D721Med (cell line): Measurements from ENCODE around the gene ATAD1.

Source experiments
- DNase-seq: peaks from one replicate; pipeline ENCODE4 v3.0.0; 2011; ENCODE audit warnings: low spot score; ENCODE audit not compliant: insufficient read length
- FAIRE-seq: peaks from 2 replicates; lab custom pipeline; 2011; peaks lifted over from hg19 to GRCh38; lab: Jason Lieb, UNC
- TF ChIP-seq, protein P1 (sequence below): IDR thresholded peaks from 2 replicates; pipeline ENCODE4 v1.5.1; 2012; ENCODE audit warnings: mild to moderate bottlenecking, control low read depth; ENCODE audit not compliant: insufficient read depth; ENCODE audit errors: missing control alignments

The ATAD1 gene

DNA sequence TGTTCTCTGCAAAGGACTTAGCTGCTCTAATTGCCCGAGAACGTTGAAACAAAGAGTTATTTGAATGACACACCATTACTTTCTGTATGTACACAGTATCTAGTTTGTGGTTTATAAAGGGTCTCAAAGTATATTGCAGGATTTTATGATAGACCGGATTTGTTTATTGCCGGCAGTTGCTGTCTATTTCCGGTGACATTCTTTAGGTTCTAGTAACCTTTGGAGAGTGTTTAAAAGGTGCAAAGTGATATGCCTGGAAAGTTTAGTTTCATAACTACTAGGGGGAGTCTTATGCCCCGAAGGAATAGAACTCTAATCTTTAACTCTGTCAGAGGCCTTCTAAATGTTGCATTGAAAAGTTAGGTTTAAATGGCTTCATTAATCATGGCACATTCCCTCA is 94.5 kb downstream of the ATAD1 start:
- TF ChIP-seq, protein P1, sequence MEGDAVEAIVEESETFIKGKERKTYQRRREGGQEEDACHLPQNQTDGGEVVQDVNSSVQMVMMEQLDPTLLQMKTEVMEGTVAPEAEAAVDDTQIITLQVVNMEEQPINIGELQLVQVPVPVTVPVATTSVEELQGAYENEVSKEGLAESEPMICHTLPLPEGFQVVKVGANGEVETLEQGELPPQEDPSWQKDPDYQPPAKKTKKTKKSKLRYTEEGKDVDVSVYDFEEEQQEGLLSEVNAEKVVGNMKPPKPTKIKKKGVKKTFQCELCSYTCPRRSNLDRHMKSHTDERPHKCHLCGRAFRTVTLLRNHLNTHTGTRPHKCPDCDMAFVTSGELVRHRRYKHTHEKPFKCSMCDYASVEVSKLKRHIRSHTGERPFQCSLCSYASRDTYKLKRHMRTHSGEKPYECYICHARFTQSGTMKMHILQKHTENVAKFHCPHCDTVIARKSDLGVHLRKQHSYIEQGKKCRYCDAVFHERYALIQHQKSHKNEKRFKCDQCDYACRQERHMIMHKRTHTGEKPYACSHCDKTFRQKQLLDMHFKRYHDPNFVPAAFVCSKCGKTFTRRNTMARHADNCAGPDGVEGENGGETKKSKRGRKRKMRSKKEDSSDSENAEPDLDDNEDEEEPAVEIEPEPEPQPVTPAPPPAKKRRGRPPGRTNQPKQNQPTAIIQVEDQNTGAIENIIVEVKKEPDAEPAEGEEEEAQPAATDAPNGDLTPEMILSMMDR: no peak
- no peak for FAIRE-seq
- no peak for DNase-seq

DNA sequence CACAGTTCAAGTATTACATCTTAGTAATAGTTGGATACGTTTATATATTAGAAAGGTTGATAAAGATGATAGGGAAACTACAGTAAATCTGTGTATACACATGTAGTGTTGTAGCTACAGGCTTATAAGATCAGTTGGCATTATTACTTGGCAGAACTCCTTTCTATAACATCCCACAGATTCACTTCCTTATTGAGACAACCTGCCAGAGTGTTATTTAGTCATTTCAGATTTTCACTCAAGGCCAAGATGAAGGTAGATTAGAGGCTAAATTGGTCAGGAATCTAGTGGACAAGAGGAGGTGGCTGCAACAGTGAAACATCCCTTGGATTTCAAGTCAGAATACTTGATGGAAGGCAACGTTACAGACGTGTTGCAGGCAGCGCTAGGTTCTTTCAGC is 95.3 kb downstream of the ATAD1 start:
- TF ChIP-seq, protein P1: no peak
- DNase-seq: no peak
- no peak for FAIRE-seq

DNA sequence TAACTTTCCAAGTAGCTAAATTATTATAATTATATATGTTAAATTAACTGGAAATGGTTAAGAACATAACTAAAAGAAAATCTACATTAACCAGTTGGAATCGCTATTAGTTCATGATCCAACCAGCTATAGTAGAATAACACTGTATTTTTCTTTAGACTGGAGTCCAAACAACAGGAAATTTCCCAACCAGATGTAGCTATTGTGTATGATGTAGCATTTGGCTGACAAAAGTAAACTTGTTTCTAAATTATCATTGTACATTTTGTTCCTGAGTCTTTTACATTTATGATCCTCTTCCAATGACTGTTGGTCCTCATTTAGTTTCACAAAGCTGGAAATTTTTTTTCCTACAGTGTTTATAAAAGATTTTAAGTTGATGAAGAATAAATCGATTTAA is 96.2 kb downstream of the ATAD1 start:
- TF ChIP-seq, protein P1: no peak

DNA sequence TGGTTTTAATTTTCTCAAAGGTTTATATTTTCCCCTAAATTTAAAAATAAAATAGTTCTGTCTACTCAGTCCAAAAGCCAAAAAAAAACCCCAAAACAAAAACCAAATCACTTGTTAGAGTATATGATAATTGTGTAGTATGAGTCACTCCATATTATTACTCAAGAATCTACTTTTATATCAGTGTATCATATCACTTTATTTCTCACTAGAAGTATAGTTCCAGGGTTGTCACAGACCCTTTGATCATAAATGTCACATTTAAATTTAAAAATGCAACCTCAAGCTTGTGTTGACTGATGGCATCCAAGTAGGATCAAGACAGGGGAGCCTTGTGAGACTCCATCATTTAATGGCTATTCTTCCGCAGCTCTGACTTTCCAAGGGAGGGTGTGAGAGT is 97.4 kb downstream of the ATAD1 start:
- no peak for FAIRE-seq
- TF ChIP-seq, protein P1: no peak

More for the DNA sequence above, 96.2 kb downstream of the ATAD1 start:
- DNase-seq (no peak), FAIRE-seq (no peak)

DNA sequence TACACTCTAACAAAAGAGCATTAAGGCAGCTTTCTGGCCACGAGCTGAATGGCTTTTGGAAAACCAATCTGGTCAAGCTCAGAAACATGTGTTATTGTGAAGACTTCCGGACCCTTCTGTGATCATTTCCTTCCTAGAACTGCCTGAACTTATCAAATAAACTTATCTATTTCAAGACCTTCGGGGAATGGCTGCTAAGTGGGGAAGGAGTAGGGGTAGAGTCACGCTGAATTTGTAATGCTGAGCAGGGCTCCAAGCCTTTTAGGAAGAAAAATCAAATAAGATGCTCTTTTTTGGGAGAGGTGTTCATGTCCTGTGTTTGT is 101.7 kb downstream of the ATAD1 start:
- FAIRE-seq (no peak), DNase-seq (no peak)
- TF ChIP-seq, protein P1: no peak

More for the DNA sequence above, 97.4 kb downstream of the ATAD1 start:
- DNase-seq: no peak

DNA sequence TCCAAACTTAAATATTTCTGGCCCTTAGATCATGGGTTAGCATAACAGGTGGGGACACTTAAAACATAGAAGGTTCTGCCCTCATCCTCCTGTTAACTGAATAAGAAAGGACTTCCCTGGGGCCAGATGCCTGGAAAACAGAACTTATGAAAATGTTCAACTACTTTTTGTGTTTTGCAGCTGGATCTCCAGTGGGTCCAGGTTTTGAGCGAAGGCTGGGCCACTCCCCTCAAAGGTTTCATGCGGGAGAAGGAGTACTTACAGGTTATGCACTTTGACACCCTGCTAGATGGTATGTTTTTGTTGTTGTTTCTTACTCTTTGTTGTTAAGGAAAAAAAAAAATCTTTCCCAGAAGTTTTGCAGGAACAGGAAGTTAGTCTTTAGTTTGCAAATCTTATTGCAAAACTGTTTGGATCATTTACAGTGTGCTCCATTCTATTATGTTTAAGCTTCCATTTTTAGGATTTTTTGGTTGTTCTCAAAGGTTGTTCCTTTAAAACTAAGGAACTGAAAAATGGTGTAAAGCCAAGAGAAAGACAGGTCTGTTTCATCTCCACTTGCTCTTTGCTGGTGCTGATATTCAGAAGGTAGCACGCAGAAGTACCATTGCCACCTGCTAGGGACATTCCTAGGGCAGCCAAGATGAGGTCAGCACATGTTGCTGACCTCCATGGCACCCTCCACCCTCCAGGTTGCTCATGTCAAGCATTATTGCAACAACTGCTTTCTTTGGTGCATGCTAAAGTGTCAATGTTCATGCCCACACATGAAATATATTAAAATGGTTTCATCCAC is 102.3 kb downstream of the ATAD1 start:
- TF ChIP-seq, protein P1: no peak
- FAIRE-seq (no peak), DNase-seq (no peak)

DNA sequence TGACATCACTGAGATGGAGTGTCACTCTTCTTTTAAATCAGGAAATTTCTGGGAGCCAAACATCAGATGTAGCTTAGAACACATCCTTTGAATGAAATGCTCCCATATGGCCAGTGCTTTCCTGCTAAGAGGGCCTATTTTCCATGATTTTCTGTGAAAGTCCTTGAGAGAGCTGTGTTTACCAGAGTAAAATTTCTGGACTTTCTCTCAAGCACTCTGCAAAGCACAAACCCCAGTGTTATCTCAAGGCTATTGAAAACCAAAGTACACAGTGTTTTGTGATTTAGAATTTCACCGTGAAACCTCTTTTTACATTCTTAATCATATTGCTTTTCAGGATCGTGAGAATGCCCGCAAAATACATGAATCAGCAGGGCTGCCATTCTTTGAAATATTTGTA is 104.3 kb downstream of the ATAD1 start:
- no peak for FAIRE-seq
- DNase-seq: no peak
- TF ChIP-seq, protein P1: no peak
